Stomach (tissue), 4 donors: ENCODE measurements around the gene BMPR1B.

Source experiments
- CTCF ChIP-seq, 7 experiments: fragments of 450-650 bp in 4 of 7; fragments of 200-600 bp in 3 of 7; sonication (generic) in 3 of 7; IDR thresholded peaks; one replicate each; pipeline ENCODE4 v1.5.1; 2016 to 2019; ENCODE audit warnings: antibody characterized with exemption in 7 of 7, control low read depth in 2 of 7, mild to moderate bottlenecking in 1 of 7
- EP300 ChIP-seq: sonication (generic); formaldehyde crosslinking; IDR thresholded peaks from one replicate; pipeline ENCODE4 v1.6.1; 2017; ENCODE audit warnings: antibody characterized with exemption
- POLR2A ChIP-seq, 4 donors: fragments of 450-650 bp; IDR thresholded peaks; one replicate each; pipeline ENCODE4 v1.6.1; 2016; ENCODE audit warnings: antibody characterized with exemption in 4 of 4, control low read depth in 2 of 4, mild to moderate bottlenecking in 1 of 4, moderate library complexity in 1 of 4
- POLR2AphosphoS5 ChIP-seq, 3 donors: sonication (generic); formaldehyde crosslinking; IDR thresholded peaks; one replicate each; pipeline ENCODE4 v1.6.1; 2016; ENCODE audit warnings: antibody characterized with exemption in 3 of 3

- TF ChIP-seq CTCF (IDR thresholded peaks at IDR 0.05) (no peak), POLR2A (IDR thresholded peaks at IDR 0.05) (no peak), EP300 (no peak), POLR2AphosphoS5 (IDR thresholded peaks at IDR 0.05) (no peak)
These were observed 371.3 kb downstream of the BMPR1B start for GRCh38 chr4:95129031-95129430.
